UCSD-AML1 (cell line): Measurements from ENCODE around the gene UBAC1.
"Not testable (repeated sequence)": the region's sequence is repeated elsewhere in the genome, so short reads cannot be mapped to it uniquely, and the experiment has no call there.

Source experiments
- DNase-seq: peaks from one replicate; lab custom pipeline; 2025; ENCODE audit not compliant: unreplicated experiment; lab: John Stamatoyannopoulos, UW

Gene UBAC1

DNA sequence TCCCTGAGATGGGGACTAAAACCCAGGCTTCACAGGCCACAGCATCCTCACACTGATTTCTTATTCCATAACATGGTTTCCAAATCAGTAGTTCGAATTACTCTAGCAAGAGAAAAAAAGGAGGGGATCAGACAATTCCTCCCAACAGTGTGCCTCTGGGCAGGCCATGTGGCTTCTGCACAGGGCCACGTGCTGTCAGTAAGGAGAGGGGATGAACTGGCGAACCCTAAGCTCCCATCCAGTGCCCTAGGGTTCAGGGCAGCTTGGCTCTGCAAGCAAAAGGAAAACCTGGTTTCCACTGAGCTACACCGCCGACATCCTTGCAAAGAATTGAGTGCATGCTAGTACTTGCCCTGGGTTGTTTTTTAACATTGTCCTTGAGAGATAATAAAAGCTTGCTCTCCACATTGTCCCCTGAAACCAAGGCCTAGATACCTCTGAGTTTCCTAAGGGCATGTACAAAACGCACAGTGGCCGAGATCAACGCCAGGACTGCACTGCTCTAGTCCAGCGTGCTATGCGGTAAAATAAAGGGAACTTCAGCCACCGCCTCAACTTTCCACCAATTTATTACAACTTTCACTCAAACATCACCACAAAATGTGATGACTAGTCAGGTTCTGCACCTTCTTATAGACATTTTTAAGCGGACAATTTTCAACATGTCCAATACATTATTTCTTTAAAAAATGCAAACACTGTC lies 58.4 kb downstream of the UBAC1 start:
- DNase-seq, result no peak

DNA sequence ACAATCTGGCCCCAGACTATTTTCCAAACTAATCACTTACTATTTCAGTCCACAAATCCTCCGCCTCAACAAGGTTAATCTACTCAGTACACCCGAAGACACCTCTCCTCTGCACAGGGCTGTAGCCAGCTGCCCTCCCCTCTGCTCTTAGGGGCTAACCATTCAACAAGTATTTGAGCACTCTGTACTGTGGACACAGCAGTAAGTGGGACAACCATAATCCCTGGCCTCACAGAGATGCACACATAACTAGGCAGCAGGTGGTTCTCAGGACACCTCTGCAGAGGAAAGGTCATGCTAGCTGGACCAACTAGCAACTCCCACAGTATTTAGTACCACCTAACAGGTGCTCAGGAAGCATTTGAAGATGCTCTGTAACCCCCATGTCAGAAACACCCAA lies 59.3 kb downstream of the UBAC1 start:
- no peak for DNase-seq

DNA sequence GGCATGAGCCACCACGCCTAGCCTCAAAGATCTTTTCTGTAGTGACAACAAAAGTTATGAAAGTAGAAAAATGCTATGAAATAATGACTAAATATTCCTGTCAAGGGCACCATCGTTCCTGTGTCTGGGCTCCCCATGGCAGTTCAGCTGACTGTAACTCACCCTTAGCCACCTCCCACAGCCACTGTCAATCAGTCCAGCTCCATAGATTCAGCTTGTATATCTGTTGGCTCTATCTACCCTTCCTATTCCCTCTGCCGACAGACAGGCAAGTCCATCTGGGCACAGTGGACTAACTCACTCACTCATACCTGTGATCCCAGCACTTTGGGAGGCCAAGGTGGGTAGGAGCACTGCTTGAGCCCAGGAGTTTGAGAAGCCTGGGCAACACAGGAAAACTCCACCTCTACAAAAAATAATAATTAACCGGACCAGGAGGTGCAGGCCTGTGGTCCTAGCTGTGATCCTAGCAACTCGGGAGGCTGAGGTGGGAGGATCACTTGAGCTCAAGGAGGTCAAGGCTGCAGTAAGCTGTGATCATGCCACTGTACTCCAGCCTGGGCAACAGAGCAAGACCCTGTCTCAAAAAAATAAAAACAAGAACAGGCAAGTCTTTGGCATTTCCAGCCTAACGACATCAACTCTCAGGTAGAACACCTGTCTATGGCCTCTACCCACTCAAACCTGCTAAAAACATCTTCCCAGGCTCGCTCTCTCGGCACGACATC lies 60.0 kb downstream of the UBAC1 start:
- no peak for DNase-seq

DNA sequence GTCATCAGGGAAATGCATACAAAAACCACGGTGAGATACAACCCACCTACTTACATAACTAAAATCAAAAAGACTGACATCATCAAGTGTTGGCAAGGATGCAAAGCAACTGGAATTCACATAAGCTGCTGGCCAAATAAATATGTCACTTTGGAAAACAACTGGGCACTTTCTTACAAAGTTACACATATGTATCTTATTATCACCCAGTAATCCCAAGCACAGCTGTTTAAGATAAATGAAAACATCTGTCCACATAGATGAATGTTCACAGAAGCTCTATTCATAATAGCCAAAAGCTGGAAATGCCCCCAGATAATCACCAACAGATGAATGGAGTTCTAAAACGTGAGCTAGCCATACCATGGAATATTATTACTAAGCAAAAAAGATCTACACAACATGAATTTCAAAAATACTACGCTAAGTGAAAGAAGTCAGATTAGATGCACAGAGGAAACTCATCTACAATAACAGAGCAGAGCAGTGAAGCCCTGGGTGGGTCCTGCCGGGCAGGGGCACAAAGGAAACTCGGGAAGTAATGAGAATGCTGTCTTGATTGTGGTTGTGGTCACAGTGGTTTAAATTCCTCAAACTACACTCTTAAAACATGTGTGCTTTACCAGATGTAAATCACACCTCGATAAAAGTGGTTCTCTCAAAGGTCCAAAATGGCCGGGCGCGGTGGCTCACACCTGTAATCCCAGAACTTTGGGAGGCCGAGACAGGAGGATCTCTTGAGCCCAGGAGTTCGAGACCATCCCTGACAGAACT lies 62.4 kb downstream of the UBAC1 start:
- DNase-seq, result no peak

DNA sequence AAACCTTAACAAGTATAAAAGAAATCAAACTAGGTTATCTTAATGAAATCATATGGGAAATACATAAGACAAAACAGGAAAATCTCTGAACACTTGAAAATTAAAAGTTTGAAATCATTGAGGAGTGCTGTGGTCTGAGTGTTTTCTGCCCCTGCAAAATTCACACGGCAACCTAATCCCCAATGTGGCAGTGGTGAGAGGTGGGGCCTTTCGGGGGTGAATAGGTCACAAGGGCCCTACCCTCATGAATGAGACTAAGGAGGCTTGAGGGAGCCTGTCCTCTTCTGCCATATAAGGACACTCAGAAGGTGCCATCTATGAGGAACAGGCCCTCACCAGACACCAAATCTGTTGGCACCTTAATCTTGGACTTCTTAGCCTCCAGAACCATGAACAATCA lies 64.5 kb downstream of the UBAC1 start:
- no peak for DNase-seq

DNA sequence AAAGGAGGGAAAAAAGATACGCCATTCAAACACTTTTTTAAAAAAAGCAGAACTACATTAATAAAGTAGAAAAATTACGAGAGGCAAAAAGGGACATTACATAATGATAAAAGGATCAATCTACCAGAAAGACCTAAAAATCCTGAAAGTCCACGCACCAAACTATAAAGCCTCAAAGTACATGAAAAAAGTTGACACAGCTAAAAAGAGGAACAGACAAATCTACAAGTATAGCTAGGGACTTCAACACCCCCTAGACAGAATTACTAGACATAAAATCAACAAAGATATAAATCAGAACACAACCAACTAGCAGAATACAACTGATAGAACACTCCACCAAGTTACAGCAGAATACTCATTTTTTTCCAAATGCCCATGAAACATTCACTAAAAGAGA lies 65.0 kb downstream of the UBAC1 start:
- DNase-seq, result no peak

DNA sequence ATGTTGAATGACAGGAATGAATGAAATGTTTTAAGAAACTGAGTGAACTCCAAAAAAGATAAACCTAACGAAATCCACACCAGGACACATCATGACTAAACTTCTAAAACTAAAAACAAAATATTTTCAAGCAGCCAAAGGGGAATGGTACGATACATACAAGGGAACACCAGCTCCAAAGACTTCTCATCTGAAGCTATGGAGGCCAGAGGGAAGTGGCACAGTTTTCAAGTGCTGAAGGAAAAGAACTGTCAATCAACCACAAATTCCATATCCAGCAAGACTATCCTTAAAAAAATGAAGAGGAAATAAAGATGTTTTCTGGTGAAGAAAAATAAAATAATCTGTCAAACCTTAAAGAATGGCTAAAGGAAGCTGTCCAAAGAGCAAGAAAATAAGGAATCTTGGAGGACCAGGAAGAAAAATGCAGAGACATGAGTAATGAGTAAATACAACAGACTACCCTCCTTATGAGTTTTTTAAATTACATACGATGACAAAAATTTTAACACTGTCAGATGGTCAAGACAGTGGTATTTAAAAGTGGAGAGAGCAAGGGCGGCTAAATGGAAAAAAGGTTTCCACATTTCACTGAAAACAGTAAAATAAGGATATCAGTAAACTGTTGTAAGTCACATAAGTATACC lies 65.8 kb downstream of the UBAC1 start:
- DNase-seq, result no peak

DNA sequence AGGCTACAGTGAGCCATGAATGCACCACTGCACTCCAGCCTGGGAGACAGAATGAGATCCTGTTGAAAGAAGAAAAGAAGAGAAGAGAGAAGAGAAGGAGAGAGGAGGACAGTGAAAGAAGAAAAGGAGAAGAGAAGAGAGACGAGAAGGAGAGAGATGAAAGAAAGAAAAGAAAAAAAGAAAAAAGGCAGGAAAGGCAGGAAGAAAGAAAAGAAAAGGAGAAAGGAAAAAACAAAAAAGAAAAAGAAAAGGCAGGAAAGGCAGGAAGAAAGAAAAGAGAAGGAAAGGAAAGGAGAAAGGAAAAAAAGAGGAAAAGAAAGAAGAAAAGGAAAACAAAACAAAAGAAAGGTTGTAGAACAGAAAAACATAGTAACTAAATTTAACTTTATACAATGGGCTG lies 68.1 kb downstream of the UBAC1 start:
- DNase-seq, result no peak

DNA sequence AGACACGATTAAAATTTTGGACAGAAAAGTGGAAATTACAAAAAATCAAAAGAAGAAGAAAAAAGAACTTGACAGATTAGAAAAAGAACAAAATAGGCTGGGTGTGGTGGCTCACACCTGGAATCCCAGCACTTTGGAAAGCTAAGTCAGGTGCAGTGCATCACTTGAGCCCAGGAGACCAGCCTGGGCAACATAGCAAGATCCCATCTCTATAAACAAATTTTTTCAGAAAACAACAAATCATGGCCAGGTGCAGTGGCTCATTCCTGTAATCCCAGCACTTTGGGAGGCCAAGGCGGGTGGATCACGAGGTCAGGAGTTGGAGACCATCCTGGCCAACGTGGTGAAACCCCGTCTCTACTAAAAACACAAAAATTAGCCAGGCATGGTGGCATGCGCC lies 68.8 kb downstream of the UBAC1 start:
- DNase-seq, result not testable (repeated sequence)

DNA sequence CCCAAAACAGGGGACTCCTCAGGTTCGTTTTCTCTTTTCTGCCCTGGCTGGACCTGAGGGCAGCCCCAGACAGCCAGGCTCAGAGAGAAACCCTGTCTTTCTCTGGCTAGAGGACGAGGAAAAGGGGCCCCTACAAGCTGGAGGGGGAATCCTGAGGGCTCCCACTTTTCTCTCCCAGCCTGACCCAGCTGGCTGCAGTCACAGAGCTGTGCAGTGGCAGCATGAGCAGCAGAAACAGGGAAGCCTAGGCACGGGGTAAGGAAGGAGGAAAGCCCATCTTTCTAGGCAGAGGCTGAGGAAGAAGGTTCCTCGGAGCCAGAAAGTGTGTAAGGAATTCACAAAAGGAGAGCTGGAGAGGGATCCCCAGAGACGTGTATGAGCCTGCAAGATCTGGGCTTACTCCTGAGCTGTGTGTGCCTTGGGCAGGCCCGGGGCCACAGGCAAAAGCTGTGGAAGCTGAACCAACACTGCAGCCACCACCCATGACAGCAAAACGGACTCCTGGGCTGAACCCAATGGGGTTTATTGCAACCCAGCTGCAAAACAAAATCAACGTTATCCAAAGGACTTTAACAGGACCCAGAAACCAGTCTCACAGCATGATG lies 70.0 kb downstream of the UBAC1 start:
- DNase-seq, result no peak

DNA sequence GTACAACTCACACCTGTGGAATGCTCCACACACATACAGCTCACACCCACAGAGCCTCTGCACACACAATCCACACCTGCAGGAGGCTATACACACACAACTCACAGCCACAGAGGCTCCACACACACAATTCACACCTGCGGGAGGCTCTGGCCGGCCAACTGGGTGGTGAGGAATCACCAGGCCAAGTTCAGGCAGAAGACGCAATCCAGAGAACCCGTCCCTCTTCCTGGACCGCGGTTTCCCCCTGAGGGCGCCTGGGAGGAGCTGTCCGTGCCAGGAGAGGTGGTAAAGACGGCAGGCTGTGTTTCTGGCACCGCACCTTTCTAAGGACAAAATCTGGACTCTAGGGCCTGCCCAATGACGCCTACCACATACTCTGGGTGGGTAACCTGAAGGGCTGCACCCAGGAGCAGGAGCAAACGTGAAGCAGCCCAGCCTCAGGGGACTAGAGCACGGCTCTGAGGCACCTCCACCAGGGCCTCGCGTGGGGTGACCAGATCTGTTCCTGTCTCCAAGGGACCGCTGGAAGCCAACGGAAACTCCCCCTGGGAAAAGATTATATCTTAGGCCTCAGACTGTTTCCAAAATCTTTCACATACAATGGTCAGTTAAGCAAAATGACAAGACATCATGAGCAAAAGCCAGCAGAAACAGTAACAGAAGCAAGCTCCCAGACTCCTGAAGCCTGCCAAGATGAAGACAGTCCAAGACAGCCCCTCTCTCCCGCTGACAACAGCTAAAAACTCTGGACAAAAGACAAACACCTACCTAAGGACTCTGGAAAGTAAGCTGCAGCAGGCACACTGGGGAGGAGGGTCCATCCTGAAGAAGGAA lies 70.8 kb downstream of the UBAC1 start:
- DNase-seq, result no peak

DNA sequence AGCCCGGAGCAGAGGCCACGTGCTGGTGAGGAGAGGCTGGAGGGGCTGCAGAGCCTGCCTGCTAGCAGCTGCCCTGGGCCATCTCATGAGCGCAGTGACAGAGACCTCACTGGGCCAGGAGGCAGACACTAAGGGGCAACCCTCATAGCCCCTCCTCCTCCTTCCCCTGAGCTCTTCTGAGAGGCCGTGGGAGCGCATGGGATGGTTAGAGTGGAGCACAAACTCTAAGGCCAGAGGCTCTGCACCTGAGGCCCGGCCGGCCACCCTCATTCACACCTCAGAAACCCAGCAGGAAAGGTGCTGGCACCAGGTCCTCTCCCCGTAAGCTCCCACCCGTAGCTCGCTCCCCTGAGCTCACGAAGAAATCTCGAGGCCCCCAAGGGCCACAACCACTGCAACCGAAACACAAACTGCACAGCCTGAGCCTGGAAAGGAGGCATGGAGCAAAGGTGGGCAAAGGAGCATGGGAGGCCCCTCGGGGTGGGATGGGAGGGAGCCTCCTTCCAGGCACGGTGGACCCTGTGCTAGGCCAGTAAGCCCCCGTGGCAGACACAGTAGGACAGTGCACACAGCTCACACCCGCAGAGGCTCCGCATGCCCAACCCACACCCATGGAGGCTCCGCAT lies 71.5 kb downstream of the UBAC1 start:
- DNase-seq, result no peak

DNA sequence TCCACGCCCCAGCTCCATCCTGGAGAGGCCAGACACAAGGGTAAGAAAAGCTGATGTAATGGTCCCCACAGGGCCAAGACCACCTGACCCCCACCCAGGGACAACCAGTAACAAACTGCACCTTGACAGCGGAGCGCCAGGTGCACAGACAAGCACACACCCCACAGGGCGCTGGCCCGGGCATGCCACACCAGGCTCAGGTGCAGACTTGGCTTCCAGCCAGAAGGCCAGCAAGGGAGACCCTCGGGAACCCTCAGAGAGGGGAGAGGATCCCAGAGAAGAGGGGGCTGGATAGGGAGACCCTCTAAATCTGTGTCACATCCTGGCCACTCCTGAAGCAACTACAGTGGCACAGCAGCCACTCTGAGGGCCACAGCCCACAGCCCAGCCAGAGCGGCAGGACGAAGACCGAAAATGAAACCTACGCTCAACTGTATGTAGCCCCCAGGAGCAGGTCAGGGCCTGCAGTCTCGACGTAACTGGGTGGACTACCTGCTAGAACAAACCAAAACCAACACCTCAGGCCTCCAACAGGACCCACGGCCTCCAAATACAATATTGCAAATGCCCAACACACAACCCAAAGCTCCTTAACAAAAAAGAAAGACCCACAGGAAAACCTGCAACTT lies 72.3 kb downstream of the UBAC1 start:
- no peak for DNase-seq

DNA sequence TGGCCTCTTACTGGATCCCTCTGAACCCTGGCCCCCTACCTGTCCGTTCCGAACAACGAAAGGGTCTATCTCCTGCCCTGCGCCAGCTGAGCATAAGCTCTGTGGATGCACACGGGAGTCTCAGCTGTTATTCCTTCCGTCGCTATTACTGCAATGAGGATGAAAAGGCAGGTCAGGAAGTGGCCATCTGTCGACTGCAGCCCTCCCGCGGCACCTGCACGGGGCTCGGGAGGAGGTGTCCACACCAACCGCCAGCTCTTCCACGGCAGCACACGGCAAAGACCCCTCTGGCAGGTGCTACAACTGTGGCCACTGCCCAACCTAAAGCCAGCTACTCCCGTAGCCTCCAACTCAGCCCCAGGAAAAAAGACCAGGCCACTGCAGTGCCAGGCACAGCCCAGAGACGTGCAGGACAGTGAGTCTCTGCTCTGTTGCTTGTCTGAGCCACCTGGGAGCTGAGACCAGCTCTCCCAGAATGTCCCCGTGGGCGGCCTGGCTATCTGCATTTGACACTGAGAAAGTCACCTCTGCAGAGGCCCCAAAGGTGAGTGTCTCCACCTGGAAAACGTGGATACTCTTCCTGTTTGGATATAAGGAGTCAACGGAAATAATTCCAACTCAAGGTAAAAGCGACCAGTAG lies 72.9 kb downstream of the UBAC1 start:
- no peak for DNase-seq

DNA sequence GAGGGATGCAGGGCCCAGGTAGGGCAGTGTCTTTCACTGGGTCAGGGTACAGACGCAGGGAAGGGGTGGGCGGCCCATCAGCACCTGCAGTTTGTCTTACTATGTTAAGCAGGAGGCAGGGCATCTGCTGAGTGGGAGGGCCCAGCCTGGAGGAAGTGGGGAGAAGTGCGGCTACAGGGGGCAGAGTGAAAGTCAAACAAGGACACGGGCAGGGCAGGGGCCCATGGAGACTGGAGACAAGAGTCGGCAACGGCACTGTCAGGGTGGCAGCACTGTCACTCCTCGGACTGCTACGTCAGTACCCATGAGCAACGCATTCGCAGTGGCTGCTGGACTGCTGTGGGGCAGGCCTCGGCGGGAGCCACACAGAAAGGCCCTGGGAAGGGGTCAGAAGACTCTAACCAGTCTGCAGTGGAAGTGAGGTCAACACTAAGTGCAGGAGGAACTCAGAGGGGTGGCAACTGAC lies 73.6 kb downstream of the UBAC1 start:
- DNase-seq, result peak; percentile 56

DNA sequence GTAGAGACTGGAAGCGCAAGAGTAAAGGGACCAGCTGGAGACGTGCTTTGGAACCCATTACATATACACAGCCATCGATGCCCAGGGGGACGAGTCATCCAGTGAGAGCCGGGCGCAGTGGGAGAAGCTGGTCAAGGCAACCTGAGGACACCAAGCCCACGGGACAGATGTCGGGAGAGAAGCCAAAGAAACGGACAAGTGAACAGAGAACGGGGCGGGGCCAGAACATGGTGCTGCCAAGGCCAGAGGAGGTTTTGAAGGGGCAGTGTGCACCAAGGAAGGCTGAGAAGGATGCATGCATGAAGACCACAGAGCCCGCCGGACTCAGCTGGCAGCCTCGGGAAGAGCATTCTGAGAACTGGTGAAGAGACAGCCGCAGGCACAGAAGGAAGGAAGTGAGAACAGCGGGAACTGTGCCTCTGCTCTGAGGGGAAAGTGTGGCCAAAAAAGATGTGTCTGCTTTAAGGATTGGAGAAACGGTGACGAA lies 74.1 kb downstream of the UBAC1 start:
- DNase-seq, result peak; percentile 60

DNA sequence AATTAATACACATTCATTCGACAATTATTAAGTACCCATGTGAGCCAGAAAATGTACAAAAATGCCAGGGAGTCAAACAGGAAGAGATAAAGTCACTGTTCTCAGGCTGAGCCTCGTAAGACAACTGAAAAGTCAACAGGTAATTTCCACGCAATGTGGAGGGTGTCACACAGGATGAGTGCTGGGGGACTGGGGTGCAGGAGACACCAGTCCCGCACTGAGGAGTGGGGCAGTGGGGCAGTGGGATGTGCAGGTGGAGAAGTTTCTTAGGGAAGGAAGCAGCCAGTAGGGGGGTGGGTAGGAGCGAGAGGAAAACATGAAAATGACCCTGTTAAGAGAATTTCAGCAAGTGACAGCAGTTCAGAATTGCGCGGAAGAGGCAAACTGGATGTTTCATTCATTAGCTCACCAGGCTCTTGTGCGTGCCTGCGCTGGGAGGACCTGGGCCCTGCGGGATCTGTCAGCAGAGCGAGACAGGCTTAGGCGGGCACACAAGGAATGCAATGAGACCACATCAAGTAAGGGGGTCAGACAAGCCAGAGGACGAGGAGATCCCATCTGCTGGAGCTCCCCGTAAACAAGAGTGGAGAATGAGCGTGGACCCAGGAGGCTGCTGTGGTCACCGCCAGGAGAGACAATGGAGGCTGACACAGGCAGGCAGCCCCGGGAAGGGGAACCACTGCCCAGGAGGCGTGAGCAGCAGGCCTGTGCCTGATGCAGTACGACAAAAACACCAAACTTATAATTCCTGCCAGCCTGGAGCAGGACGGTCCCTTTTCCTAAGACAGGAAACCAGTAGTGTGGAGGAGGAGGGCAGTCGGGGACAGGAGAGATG lies 74.8 kb downstream of the UBAC1 start:
- DNase-seq, result no peak
